Kidney epithelial cell (primary cell): Measurements from ENCODE around the gene TMEM178A. TPM values are rescaled to one million over a fixed set of nuclear protein-coding genes. Genes with fewer than 3 reads are reported as not detected.

ENCODE experiments used
- DNase-seq: peaks from one replicate; pipeline ENCODE4 v3.0.0-alpha.2; 2010; ENCODE audit warnings: low read depth
- H3K27me3 ChIP-seq: 2 replicates; pipeline ENCODE4 v1.6.0; 2011; ENCODE audit warnings: low read length; ENCODE audit not compliant: control insufficient read depth, insufficient read depth
- H3K36me3 ChIP-seq: 2 replicates; pipeline ENCODE4 v1.5.1; 2011; ENCODE audit warnings: low read length; ENCODE audit not compliant: control insufficient read depth, insufficient read depth
- H3K4me3 ChIP-seq: 2 replicates; pipeline ENCODE4 v1.5.1; 2011; ENCODE audit warnings: low read depth, mild to moderate bottlenecking, control low read depth, low read length
- total RNA-seq: library from RNA; depleted of rRNA; stranded (reverse); fragments of >200 nt; gene quantifications from 2 replicates; pipeline ENCODE4 v1.2.3, GENCODE V29; 2015
- TF ChIP-seq, protein P1 (sequence below): IDR thresholded peaks from 2 replicates; pipeline ENCODE4 v1.5.1; 2011; ENCODE audit warnings: mild to moderate bottlenecking, moderate library complexity, low read length, control low read depth, inconsistent platforms; ENCODE audit not compliant: insufficient read depth, poor library complexity, severe bottlenecking

TMEM178A gene
- total RNA-seq, 1 donor from 2014 or later = 1.7 TPM

DNA sequence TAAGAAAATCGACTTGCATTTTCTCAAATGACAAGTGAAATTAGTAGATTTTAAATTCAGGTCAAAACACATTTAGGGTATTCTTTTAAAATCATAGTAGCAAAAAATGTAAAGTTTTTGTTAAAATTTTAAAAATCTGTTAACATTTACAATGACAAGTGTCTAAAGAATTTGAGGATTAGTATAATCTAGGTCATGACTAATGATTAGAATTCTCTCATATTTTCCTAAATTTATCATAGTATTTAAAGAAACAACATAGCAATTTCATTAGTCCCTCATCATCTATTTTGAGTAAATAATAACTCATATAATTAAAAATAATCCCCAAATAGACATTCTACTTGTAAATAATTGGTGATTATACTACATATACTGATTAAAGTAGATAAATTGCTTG, 89.7 kb downstream of the TMEM178A start:
- no peaks in the 10 kb centered on the region for H3K36me3 ChIP-seq
- no peak overlapping the region for H3K4me3 ChIP-seq
- DNase-seq = no peak
- TF ChIP-seq, protein P1, sequence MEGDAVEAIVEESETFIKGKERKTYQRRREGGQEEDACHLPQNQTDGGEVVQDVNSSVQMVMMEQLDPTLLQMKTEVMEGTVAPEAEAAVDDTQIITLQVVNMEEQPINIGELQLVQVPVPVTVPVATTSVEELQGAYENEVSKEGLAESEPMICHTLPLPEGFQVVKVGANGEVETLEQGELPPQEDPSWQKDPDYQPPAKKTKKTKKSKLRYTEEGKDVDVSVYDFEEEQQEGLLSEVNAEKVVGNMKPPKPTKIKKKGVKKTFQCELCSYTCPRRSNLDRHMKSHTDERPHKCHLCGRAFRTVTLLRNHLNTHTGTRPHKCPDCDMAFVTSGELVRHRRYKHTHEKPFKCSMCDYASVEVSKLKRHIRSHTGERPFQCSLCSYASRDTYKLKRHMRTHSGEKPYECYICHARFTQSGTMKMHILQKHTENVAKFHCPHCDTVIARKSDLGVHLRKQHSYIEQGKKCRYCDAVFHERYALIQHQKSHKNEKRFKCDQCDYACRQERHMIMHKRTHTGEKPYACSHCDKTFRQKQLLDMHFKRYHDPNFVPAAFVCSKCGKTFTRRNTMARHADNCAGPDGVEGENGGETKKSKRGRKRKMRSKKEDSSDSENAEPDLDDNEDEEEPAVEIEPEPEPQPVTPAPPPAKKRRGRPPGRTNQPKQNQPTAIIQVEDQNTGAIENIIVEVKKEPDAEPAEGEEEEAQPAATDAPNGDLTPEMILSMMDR = no peak
- H3K27me3 ChIP-seq = no peaks in the 10 kb centered on the region

DNA sequence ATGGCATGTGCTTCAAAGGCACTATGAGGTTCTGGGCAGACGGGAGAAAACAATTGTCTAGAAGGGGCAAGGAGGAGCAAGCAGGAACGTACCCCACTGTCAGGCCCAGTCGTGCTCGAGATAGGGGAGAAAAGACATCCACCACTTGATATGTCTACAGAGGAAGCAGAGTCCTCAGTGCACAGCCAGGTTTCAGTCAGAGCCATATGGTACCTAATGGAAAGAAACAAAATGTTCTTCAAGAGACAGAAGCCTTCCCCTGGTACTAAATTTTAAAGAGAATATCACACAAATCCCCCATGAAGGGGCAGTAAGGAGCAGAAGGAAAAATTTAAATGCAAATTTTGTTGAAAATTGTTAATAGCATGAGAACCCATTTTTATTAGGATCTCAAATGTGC, 91.4 kb downstream of the TMEM178A start:
- Histone ChIP-seq H3K36me3 (no peaks in the 10 kb centered on the region), H3K4me3 (no peak overlapping the region), H3K27me3 (no peaks in the 10 kb centered on the region)
- TF ChIP-seq, protein P1 = no peak
- DNase-seq = no peak

DNA sequence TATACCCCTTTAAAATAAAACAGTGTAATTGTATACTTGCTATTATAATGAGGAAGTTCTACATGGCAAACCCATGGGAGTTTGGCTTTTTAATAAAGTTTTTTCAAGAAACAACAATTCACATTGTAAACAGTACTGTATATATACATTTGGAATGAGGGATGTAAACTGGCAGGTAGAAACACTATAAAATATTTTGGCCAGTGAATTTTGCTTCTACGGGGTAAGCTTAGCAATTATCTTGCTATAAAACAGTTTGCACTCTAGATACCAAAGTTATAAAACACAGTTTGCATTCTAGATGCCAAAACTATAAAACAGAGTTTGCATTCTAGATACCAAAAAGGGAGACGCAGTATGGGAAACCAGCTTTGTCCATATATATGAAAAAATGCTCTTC, 96.7 kb downstream of the TMEM178A start:
- no peaks in the 10 kb centered on the region for H3K27me3 ChIP-seq
- H3K4me3 ChIP-seq = no peak overlapping the region
- no peaks in the 10 kb centered on the region for H3K36me3 ChIP-seq
- no peak for DNase-seq
- TF ChIP-seq, protein P1 = no peak

Other genes starting within 250 kb of the TMEM178A start
- gene MAP4K3, start 228.6 kb upstream of the TMEM178A start, total RNA-seq = 24.5 and 25.7 TPM in 2 replicates
- gene THUMPD2, start 113.3 kb downstream of the TMEM178A start, total RNA-seq = 6.6 and 11.5 TPM in 2 replicates